ENCODE measurements around the gene SYNE3.

- TF ChIP-seq CTCF (IDR thresholded peaks at IDR 0.05) (no peak), POLR2A (IDR thresholded peaks at IDR 0.05) (no peak)
Measured at GRCh38 chr14:95482627-95483308, 33.7 kb downstream of the SYNE3 start.
